WTC11 (cell line): Measurements from ENCODE around the gene PUS7.

Experiments used
- ATF6 ChIP-seq: sonication (generic); formaldehyde crosslinking; IDR thresholded peaks from 2 replicates; pipeline ENCODE4 v1.8.1; 2023; ENCODE audit warnings: mild to moderate bottlenecking, missing genetic modification reagents
- CTCF ChIP-seq: fragments of 200-600 bp; IDR thresholded peaks from 2 replicates; pipeline ENCODE4 v1.8.0; 2022; ENCODE audit warnings: antibody characterized with exemption
- E2F1 ChIP-seq: sonication (generic); formaldehyde crosslinking; IDR thresholded peaks from 2 replicates; pipeline ENCODE4 v1.8.0; 2022; ENCODE audit warnings: mild to moderate bottlenecking, missing genetic modification reagents
- ESRRA ChIP-seq: sonication (generic); formaldehyde crosslinking; IDR thresholded peaks from 2 replicates; pipeline ENCODE4 v1.8.1; 2022; ENCODE audit warnings: mild to moderate bottlenecking, missing genetic modification reagents, borderline replicate concordance
- IRF2 ChIP-seq: sonication (generic); formaldehyde crosslinking; IDR thresholded peaks from 2 replicates; pipeline ENCODE4 v1.8.0; 2022; ENCODE audit warnings: low read depth, missing genetic modification reagents, borderline replicate concordance
- MAX ChIP-seq: sonication (generic); formaldehyde crosslinking; IDR thresholded peaks from 2 replicates; pipeline ENCODE4 v1.8.0; 2022; ENCODE audit warnings: mild to moderate bottlenecking, missing genetic modification reagents
- MLX ChIP-seq: sonication (generic); formaldehyde crosslinking; IDR thresholded peaks from 2 replicates; pipeline ENCODE4 v1.8.1; 2023; ENCODE audit warnings: mild to moderate bottlenecking, missing genetic modification reagents, moderate library complexity
- PREB ChIP-seq: sonication (generic); formaldehyde crosslinking; IDR thresholded peaks from 2 replicates; pipeline ENCODE4 v1.8.1; 2022; ENCODE audit warnings: mild to moderate bottlenecking, missing genetic modification reagents, moderate library complexity, borderline replicate concordance
- SMAD3 ChIP-seq: sonication (generic); formaldehyde crosslinking; IDR thresholded peaks from 2 replicates; pipeline ENCODE4 v1.8.0; 2022; ENCODE audit warnings: missing genetic modification reagents, mild to moderate bottlenecking, borderline replicate concordance
- SMAD4 ChIP-seq: sonication (generic); formaldehyde crosslinking; IDR thresholded peaks from 2 replicates; pipeline ENCODE4 v1.8.0; 2022; ENCODE audit warnings: mild to moderate bottlenecking, missing genetic modification reagents
- TP53 ChIP-seq: sonication (generic); formaldehyde crosslinking; IDR thresholded peaks from 2 replicates; pipeline ENCODE4 v1.8.1; 2023; ENCODE audit warnings: mild to moderate bottlenecking, missing genetic modification reagents
- USF2 ChIP-seq: sonication (generic); formaldehyde crosslinking; IDR thresholded peaks from 2 replicates; pipeline ENCODE4 v1.8.1; 2023; ENCODE audit warnings: mild to moderate bottlenecking, missing genetic modification reagents, moderate library complexity
- ZNF281 ChIP-seq: sonication (generic); formaldehyde crosslinking; IDR thresholded peaks from 2 replicates; pipeline ENCODE4 v1.8.0; 2023; ENCODE audit warnings: mild to moderate bottlenecking, missing genetic modification reagents

- TF ChIP-seq CTCF (no peak), USF2 (CRISPR knock-in tag) (no peak), TP53 (CRISPR knock-in tag) (no peak), E2F1 (no peak), PREB (no peak), ZNF281 (CRISPR knock-in tag) (no peak), ESRRA (CRISPR knock-in tag) (no peak), ATF6 (no peak), MLX (CRISPR knock-in tag) (no peak), SMAD4 (no peak), SMAD3 (no peak), IRF2 (no peak), MAX (CRISPR knock-in tag) (no peak)
Observed at GRCh38 chr7:105512926-105513526, 9.0 kb downstream of the PUS7 start.
